ENCODE results near the gene NFATC2. TPM values are rescaled to one million over a fixed set of nuclear protein-coding genes. Genes with fewer than 3 reads are reported as not detected.

Gene NFATC2
- total RNA-seq, 2 donors from 2014 or later, result 5.8 to 7.3 TPM

- Histone ChIP-seq H3K27me3 (peaks cover 36% of the 10 kb centered on the region), H3K36me3 (no peaks in the 10 kb centered on the region), H3K27ac (peak overlapping the region; percentile 70), H3K4me1 (no peaks in the 10 kb centered on the region), H3K9ac (ENCODE audit: low read depth in 2 of 2, low read length in 2 of 2) (peak overlapping the region; percentile 71 to 77), H3K9me3 (no peaks in the 10 kb centered on the region), H3K4me3 (peak overlapping the region; percentile 36)
- TF ChIP-seq CTCF (IDR thresholded peaks at IDR 0.05), result no peak
- peak; percentile 66 for DNase-seq
- intact Hi-C loops (cut with DNase I), result no loop called here
Measured at GRCh38 chr20:51562332-51563173, 20.0 kb upstream of the NFATC2 start.

GRCh38 chr20:51562027-51562331 lies 19.5 kb upstream of the NFATC2 start:
- intact Hi-C loops (cut with DNase I), result no loop called here
- no peaks in the 10 kb centered on the region for H3K9me3 ChIP-seq
- DNase-seq, result peak; percentile 22
- peak overlapping the region; percentile 36 for H3K4me3 ChIP-seq
- peak overlapping the region; percentile 70 for H3K27ac ChIP-seq
- peaks cover 36% of the 10 kb centered on the region for H3K27me3 ChIP-seq
- no peaks in the 10 kb centered on the region for H3K4me1 ChIP-seq
- no peak for TF ChIP-seq CTCF (IDR thresholded peaks at IDR 0.05)
- H3K9ac ChIP-seq (ENCODE audit: low read depth in 2 of 2, low read length in 2 of 2), result peak overlapping the region in 1 of 2 donors; percentile 71
- H3K36me3 ChIP-seq, result no peaks in the 10 kb centered on the region

GRCh38 chr20:51560550-51561307 lies 18.2 kb upstream of the NFATC2 start:
- Histone ChIP-seq H3K4me3 (no peak overlapping the region), H3K9me3 (no peaks in the 10 kb centered on the region), H3K4me1 (no peaks in the 10 kb centered on the region), H3K9ac (ENCODE audit: low read depth in 2 of 2, low read length in 2 of 2) (no peak overlapping the region), H3K27ac (no peak overlapping the region), H3K27me3 (peaks cover 36% of the 10 kb centered on the region), H3K36me3 (no peaks in the 10 kb centered on the region)
- DNase-seq, result no peak
- intact Hi-C loops (cut with DNase I), result no loop called here
- no peak for TF ChIP-seq CTCF (IDR thresholded peaks at IDR 0.05)

- Histone ChIP-seq H3K36me3 (no peaks in the 10 kb centered on the region), H3K9me3 (no peaks in the 10 kb centered on the region), H3K27ac (no peak overlapping the region), H3K27me3 (peaks cover 36% of the 10 kb centered on the region), H3K9ac (ENCODE audit: low read depth in 2 of 2, low read length in 2 of 2) (no peak overlapping the region), H3K4me3 (no peak overlapping the region), H3K4me1 (no peaks in the 10 kb centered on the region)
- no peak for DNase-seq
- intact Hi-C loops (cut with DNase I), result no loop called here
- no peak for TF ChIP-seq CTCF (IDR thresholded peaks at IDR 0.05)
Measured at GRCh38 chr20:51560042-51560441, 17.5 kb upstream of the NFATC2 start.

- no peak overlapping the region for H3K9ac ChIP-seq (ENCODE audit: low read depth in 2 of 2, low read length in 2 of 2)
- H3K36me3 ChIP-seq, result no peaks in the 10 kb centered on the region
- no peaks in the 10 kb centered on the region for H3K4me1 ChIP-seq
- intact Hi-C loops (cut with DNase I), result no loop called here
- no peak overlapping the region for H3K27ac ChIP-seq
- no peak for DNase-seq
- no peak overlapping the region for H3K4me3 ChIP-seq
- no peak for TF ChIP-seq CTCF (IDR thresholded peaks at IDR 0.05)
- no peaks in the 10 kb centered on the region for H3K9me3 ChIP-seq
- H3K27me3 ChIP-seq, result no peaks in the 10 kb centered on the region
Measured at GRCh38 chr20:51554538-51555165, 12.1 kb upstream of the NFATC2 start.
